ENCODE data around the gene CYP4F2. TPM values are rescaled to one million over a fixed set of nuclear protein-coding genes. Genes with fewer than 3 reads are reported as not detected.
"Not testable (repeated sequence)": the region's sequence is repeated elsewhere in the genome, so short reads cannot be mapped to it uniquely, and the experiment has no call there.

The CYP4F2 gene
- total and polyA plus RNA-seq, 2 experiments from 2014 or later, result not detected

DNA sequence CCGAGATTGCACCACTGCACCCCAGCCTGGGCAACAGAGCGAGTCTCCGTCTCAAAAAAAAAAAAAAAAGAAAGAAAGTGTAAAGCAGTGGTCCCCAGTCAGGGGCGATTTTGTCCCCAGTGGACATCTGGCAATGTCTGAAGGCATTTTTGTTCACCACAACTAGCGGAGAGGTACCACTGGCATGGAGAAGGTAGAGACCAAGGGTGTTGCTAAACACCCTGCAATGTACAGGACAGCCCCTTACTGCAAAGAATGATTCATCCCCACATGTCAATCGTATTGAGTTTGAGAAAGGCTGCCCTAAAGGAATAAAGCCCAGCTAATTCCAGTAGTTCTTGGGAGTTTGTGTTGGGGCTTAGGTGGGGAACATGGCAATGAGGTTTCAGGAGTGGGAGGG, 38.7 kb downstream of the CYP4F2 start:
- TF ChIP-seq EZH2 (IDR thresholded peaks at IDR 0.05; ENCODE audit: borderline replicate concordance) (no peak), EZH2phosphoT487 (IDR thresholded peaks at IDR 0.05; ENCODE audit: low read depth, severe bottlenecking, unreplicated experiment) (no peak)
- TF ChIP-seq, protein P1, sequence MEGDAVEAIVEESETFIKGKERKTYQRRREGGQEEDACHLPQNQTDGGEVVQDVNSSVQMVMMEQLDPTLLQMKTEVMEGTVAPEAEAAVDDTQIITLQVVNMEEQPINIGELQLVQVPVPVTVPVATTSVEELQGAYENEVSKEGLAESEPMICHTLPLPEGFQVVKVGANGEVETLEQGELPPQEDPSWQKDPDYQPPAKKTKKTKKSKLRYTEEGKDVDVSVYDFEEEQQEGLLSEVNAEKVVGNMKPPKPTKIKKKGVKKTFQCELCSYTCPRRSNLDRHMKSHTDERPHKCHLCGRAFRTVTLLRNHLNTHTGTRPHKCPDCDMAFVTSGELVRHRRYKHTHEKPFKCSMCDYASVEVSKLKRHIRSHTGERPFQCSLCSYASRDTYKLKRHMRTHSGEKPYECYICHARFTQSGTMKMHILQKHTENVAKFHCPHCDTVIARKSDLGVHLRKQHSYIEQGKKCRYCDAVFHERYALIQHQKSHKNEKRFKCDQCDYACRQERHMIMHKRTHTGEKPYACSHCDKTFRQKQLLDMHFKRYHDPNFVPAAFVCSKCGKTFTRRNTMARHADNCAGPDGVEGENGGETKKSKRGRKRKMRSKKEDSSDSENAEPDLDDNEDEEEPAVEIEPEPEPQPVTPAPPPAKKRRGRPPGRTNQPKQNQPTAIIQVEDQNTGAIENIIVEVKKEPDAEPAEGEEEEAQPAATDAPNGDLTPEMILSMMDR (IDR thresholded peaks at IDR 0.05; ENCODE audit: poor library complexity), result no peak
- DNase-seq (ENCODE audit: low spot score), result no peak
- Histone ChIP-seq H2AFZ (no peak overlapping the region), H3K79me2 (no peaks in the 10 kb centered on the region), H3K36me3 (replicated peaks; ENCODE audit: insufficient read depth, low read depth) (no peaks in the 10 kb centered on the region), H3K4me2 (no peak overlapping the region), H3K4me1 (ENCODE audit: insufficient read depth) (no peaks in the 10 kb centered on the region), H3K27ac (no peak overlapping the region), H3K9me3 (ENCODE audit: low read depth) (no peaks in the 10 kb centered on the region), H4K20me1 (ENCODE audit: insufficient read depth, poor library complexity, severe bottlenecking) (no peaks in the 10 kb centered on the region), H3K27me3 (no peaks in the 10 kb centered on the region), H3K9me2 (replicated peaks; ENCODE audit: insufficient read depth) (no peaks in the 10 kb centered on the region), H3K4me3 (no peak overlapping the region)
- WGBS (ENCODE audit: low lambda C conversion rate, missing lambda C conversion rate), result 66% methylated on average over 6 of the region's 6 CpGs

DNA sequence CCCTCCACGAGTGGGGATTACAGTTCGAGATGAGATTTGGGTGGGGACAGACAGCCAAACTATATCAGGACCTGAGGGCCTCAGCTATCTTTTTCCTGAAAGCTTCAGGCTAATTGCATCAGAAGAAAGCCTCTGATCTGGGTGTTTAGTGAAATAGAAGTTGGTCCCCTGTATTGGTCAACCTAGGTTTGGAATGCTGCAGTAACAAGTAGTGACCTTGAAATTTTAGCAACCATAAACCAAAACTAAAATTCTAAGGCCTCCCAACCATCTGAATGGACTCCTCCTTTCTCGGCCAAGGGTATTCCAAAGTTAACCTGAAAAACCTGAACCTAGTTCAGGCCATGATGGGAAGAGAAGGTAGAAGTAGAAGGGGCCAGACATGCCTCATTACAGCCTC, 47.5 kb downstream of the CYP4F2 start:
- WGBS (ENCODE audit: low lambda C conversion rate, missing lambda C conversion rate), result 74% methylated on average over 3 of the region's 3 CpGs
- no peaks in the 10 kb centered on the region for H3K27me3 ChIP-seq
- no peak for DNase-seq (ENCODE audit: low spot score)
- no peaks in the 10 kb centered on the region for H3K9me2 ChIP-seq (replicated peaks; ENCODE audit: insufficient read depth)
- no peaks in the 10 kb centered on the region for H3K79me2 ChIP-seq
- H3K4me2 ChIP-seq, result no peak overlapping the region
- TF ChIP-seq EZH2phosphoT487 (IDR thresholded peaks at IDR 0.05; ENCODE audit: low read depth, severe bottlenecking, unreplicated experiment), result no peak
- TF ChIP-seq, protein P1 (IDR thresholded peaks at IDR 0.05; ENCODE audit: poor library complexity), result no peak
- H4K20me1 ChIP-seq (ENCODE audit: insufficient read depth, poor library complexity, severe bottlenecking), result no peaks in the 10 kb centered on the region
- H2AFZ ChIP-seq, result no peak overlapping the region
- no peaks in the 10 kb centered on the region for H3K36me3 ChIP-seq (replicated peaks; ENCODE audit: insufficient read depth, low read depth)
- H3K27ac ChIP-seq, result no peak overlapping the region
- H3K4me3 ChIP-seq, result no peak overlapping the region
- no peaks in the 10 kb centered on the region for H3K4me1 ChIP-seq (ENCODE audit: insufficient read depth)
- H3K9me3 ChIP-seq (ENCODE audit: low read depth), result no peaks in the 10 kb centered on the region

DNA sequence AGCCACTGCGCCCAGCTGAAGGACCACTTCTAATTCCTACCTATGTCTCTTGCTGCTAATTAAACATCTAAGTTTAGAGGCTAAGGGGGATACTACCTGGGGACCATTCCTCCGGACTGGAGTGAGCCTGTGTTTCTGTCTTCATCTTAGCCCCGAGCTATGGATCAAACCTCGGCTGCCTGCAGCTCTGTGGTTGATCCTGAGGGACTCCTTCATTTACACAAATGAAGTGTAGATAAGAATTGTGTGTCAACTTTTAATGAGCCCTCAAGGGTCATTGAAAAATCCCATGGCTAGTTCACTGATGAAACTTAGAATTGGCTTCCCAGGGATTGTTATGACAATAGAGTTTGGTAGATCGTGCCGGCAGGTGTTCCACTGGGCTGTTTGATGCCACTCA, 51.0 kb downstream of the CYP4F2 start:
- Histone ChIP-seq H3K4me3 (no peak overlapping the region), H3K27me3 (no peaks in the 10 kb centered on the region), H3K9me3 (ENCODE audit: low read depth) (no peaks in the 10 kb centered on the region), H3K79me2 (no peaks in the 10 kb centered on the region), H3K4me1 (ENCODE audit: insufficient read depth) (no peaks in the 10 kb centered on the region), H2AFZ (no peak overlapping the region), H3K36me3 (replicated peaks; ENCODE audit: insufficient read depth, low read depth) (no peaks in the 10 kb centered on the region), H3K9me2 (replicated peaks; ENCODE audit: insufficient read depth) (no peaks in the 10 kb centered on the region), H4K20me1 (ENCODE audit: insufficient read depth, poor library complexity, severe bottlenecking) (no peaks in the 10 kb centered on the region), H3K27ac (no peak overlapping the region), H3K4me2 (no peak overlapping the region)
- WGBS (ENCODE audit: low lambda C conversion rate, missing lambda C conversion rate), result 71% methylated on average over 6 of the region's 6 CpGs
- DNase-seq (ENCODE audit: low spot score), result no peak
- TF ChIP-seq, protein P1 (IDR thresholded peaks at IDR 0.05; ENCODE audit: poor library complexity), result no peak
- TF ChIP-seq EZH2 (IDR thresholded peaks at IDR 0.05; ENCODE audit: borderline replicate concordance) (no peak), EZH2phosphoT487 (IDR thresholded peaks at IDR 0.05; ENCODE audit: low read depth, severe bottlenecking, unreplicated experiment) (no peak)

DNA sequence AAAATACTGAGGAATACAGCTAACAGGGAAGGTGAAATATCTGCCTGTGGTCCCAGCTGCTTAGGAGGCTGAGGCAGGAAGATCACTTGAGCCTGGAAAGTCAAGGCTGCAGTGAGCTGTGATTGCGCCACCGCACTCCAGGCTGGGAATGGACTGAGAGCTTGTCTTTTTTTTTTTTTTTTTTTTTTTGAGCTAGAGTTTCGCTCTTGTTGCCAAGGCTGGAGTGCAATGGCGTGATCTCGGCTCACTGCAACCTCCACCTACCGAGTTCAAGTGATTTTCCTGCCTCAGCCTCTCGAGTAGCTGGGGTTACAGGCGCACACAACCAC, 54.0 kb downstream of the CYP4F2 start:
- H3K36me3 ChIP-seq (replicated peaks; ENCODE audit: insufficient read depth, low read depth); H2AFZ ChIP-seq; H3K79me2 ChIP-seq; H3K4me2 ChIP-seq; H3K4me3 ChIP-seq; H4K20me1 ChIP-seq (ENCODE audit: insufficient read depth, poor library complexity, severe bottlenecking); H3K9me2 ChIP-seq (replicated peaks; ENCODE audit: insufficient read depth); H3K4me1 ChIP-seq (ENCODE audit: insufficient read depth); H3K27me3 ChIP-seq; DNase-seq (ENCODE audit: low spot score); H3K9me3 ChIP-seq (ENCODE audit: low read depth); H3K27ac ChIP-seq: not testable (repeated sequence)
- WGBS (ENCODE audit: low lambda C conversion rate, missing lambda C conversion rate), result 57% methylated on average over 8 of the region's 8 CpGs
